Transverse colon (tissue), 4 donors: ENCODE measurements around the gene MED27. TPM values are rescaled to one million over a fixed set of nuclear protein-coding genes. Genes with fewer than 3 reads are reported as not detected.

Experiments used
- DNase-seq: peaks from one replicate; pipeline ENCODE4 v3.0.0-alpha.2; 2019
- H3K27ac ChIP-seq, 4 donors: fragments of 200-600 bp; sonication (generic); 2 replicates each; pipeline ENCODE4 v1.5.1; 2016 to 2018; ENCODE audit warnings: inconsistent platforms in 4 of 4
- H3K27me3 ChIP-seq: fragments of 200-600 bp; sonication (generic); 2 replicates; pipeline ENCODE4 v1.5.1; 2017; ENCODE audit warnings: inconsistent platforms
- H3K36me3 ChIP-seq, 4 donors: fragments of 200-600 bp; sonication (generic); 2 replicates each; pipeline ENCODE4 v1.5.1; 2017 to 2019; ENCODE audit warnings: inconsistent platforms in 4 of 4
- H3K4me1 ChIP-seq, 4 donors: fragments of 200-600 bp; sonication (generic); 2 replicates each; pipeline ENCODE4 v1.5.1; 2017 to 2020; ENCODE audit warnings: inconsistent platforms in 4 of 4
- H3K4me3 ChIP-seq, 4 donors: fragments of 200-600 bp; sonication (generic); 1 replicate in 1 of 4; 2 replicates in 3 of 4; pipeline versions ENCODE4 v1.5.1 to v1.6.1; 2017 to 2019; ENCODE audit warnings: inconsistent platforms in 4 of 4
- H3K9me3 ChIP-seq, 2 donors: fragments of 200-600 bp; sonication (generic); 2 replicates each; pipeline ENCODE4 v1.5.1; 2017 to 2019; ENCODE audit warnings: inconsistent platforms in 2 of 2
- CTCF ChIP-seq, 5 experiments: fragments of 200-600 bp in 3 of 5; fragments of 450-650 bp in 2 of 5; sonication (generic) in 3 of 5; IDR thresholded peaks; 1 replicate in 2 of 5; 2 replicates in 3 of 5; pipeline ENCODE4 v1.5.1; 2016 to 2017; ENCODE audit warnings: antibody characterized with exemption in 5 of 5, inconsistent platforms in 3 of 5, mild to moderate bottlenecking in 2 of 5, moderate library complexity in 1 of 5
- EP300 ChIP-seq: sonication (generic); formaldehyde crosslinking; IDR thresholded peaks from one replicate; pipeline ENCODE4 v1.6.1; 2017; ENCODE audit warnings: antibody characterized with exemption, low read depth
- POLR2A ChIP-seq: fragments of 450-650 bp; IDR thresholded peaks from one replicate; pipeline ENCODE4 v1.6.1; 2016; ENCODE audit warnings: antibody characterized with exemption, mild to moderate bottlenecking, moderate library complexity
- POLR2AphosphoS5 ChIP-seq, 3 donors: sonication (generic); formaldehyde crosslinking; IDR thresholded peaks; one replicate each; pipeline ENCODE4 v1.6.1; 2016; ENCODE audit warnings: antibody characterized with exemption in 3 of 3
- WGBS, 2 donors: methylation state at CpG; one replicate each; pipeline ENCODE4 v1.1.5; 2018; ENCODE audit warnings: low coverage in 1 of 2; 5-methylcytosine and 5-hydroxymethylcytosine counted together
- in situ Hi-C, 4 donors: fragments of 200-750 bp; cut with MboI; loops; one replicate each; pipeline versions ENCODE4 v1.15.0 to v1.15.1; 2017; ENCODE audit warnings: low sequenced_read_pairs in 3 of 4, low pct_ligation_motif_present in 1 of 4, low pct_unique_long_range_greater_than_20kb in 1 of 4
- intact Hi-C: fragments of 100-400 bp; cut with DNase I; formaldehyde crosslinking; loops from one replicate; pipeline ENCODE4 v1.15.1; 2023; ENCODE audit warnings: low total_unique reads
- total RNA-seq, 4 donors: library from RNA; depleted of rRNA; stranded (reverse); fragments of >200 nt; gene quantifications; one replicate each; pipeline ENCODE4 v1.1.0, GENCODE V29; 2016

The MED27 gene
- total RNA-seq, 4 donors from 2014 or later: 2.6 to 12.6 (median 7.1) TPM

GRCh38 chr9:132117694-132118093 is 38.0 kb upstream of the MED27 start:
- no peak for DNase-seq
- Histone ChIP-seq H3K4me3 (no peak overlapping the region), H3K9me3 (no peaks in the 10 kb centered on the region), H3K4me1 (no peaks in the 10 kb centered on the region), H3K27me3 (peaks cover 37% of the 10 kb centered on the region), H3K36me3 (no peaks in the 10 kb centered on the region), H3K27ac (no peak overlapping the region)
- intact Hi-C loops: no loop called here
- WGBS, 2 donors: 83 to 88% methylated on average over 1 to 3 of the region's 3 CpGs
- TF ChIP-seq EP300 (no peak), CTCF (IDR thresholded peaks at IDR 0.05) (no peak), POLR2AphosphoS5 (IDR thresholded peaks at IDR 0.05) (no peak), POLR2A (no peak)
- in situ Hi-C loops: loop anchor here in 1 of 4 donors (25.0 kb wide), 1 partner anchor 330 kb away; no protein-coding TSS in a partner anchor

- no peaks in the 10 kb centered on the region for H3K4me1 ChIP-seq
- H3K9me3 ChIP-seq: no peaks in the 10 kb centered on the region
- H3K4me3 ChIP-seq: no peak overlapping the region
- H3K27ac ChIP-seq: no peak overlapping the region
- no peak for TF ChIP-seq POLR2A
- no peak for TF ChIP-seq POLR2AphosphoS5 (IDR thresholded peaks at IDR 0.05)
- TF ChIP-seq CTCF (IDR thresholded peaks at IDR 0.05): no peak
- TF ChIP-seq EP300: no peak
- no peak for DNase-seq
- no peaks in the 10 kb centered on the region for H3K36me3 ChIP-seq
- intact Hi-C loops: no loop called here
- in situ Hi-C loops: loop anchor here in 1 of 4 donors (25.0 kb wide), 1 partner anchor 329 kb away; no protein-coding TSS in a partner anchor
- H3K27me3 ChIP-seq: peaks cover 33% of the 10 kb centered on the region
- WGBS, 2 donors: 82% methylated on average over 3 of the region's 3 CpGs; no CpG with 5 or more reads in 1 of the 2 donors
These were observed 36.9 kb upstream of the MED27 start for GRCh38 chr9:132116583-132116982.

GRCh38 chr9:132114102-132114707 is 34.5 kb upstream of the MED27 start:
- TF ChIP-seq CTCF (IDR thresholded peaks at IDR 0.05) (no peak), EP300 (no peak), POLR2AphosphoS5 (IDR thresholded peaks at IDR 0.05) (no peak), POLR2A (no peak)
- Histone ChIP-seq H3K36me3 (no peaks in the 10 kb centered on the region), H3K4me3 (no peak overlapping the region), H3K27me3 (peaks cover 24% of the 10 kb centered on the region), H3K9me3 (no peaks in the 10 kb centered on the region), H3K27ac (no peak overlapping the region), H3K4me1 (no peaks in the 10 kb centered on the region)
- in situ Hi-C loops: loop anchor here in 1 of 4 donors (25.0 kb wide), 1 partner anchor 327 kb away; no protein-coding TSS in a partner anchor
- intact Hi-C loops: no loop called here
- 17 to 25% methylated on average over 2 to 18 of the region's 18 CpGs for WGBS, 2 donors
- DNase-seq: peak; percentile 41

- no peaks in the 10 kb centered on the region for H3K36me3 ChIP-seq
- H3K27ac ChIP-seq: no peak overlapping the region
- H3K9me3 ChIP-seq: no peaks in the 10 kb centered on the region
- in situ Hi-C loops (loop anchor here in 1 of 4 donors (25.0 kb wide), 1 partner anchor 322 kb away; no protein-coding TSS in a partner anchor), intact Hi-C loops (no loop called here)
- DNase-seq: no peak
- TF ChIP-seq CTCF (IDR thresholded peaks at IDR 0.05) (no peak), EP300 (no peak), POLR2A (no peak), POLR2AphosphoS5 (IDR thresholded peaks at IDR 0.05) (no peak)
- H3K27me3 ChIP-seq: peaks cover 17% of the 10 kb centered on the region
- no peaks in the 10 kb centered on the region for H3K4me1 ChIP-seq
- 74% methylated on average over 5 of the region's 5 CpGs; no CpG with 5 or more reads in 1 of the 2 donors for WGBS, 2 donors
- H3K4me3 ChIP-seq: no peak overlapping the region
These were observed 29.6 kb upstream of the MED27 start for GRCh38 chr9:132109291-132109690.
